H9 (cell line): ENCODE measurements around the gene TIMM23. TPM values are rescaled to one million over a fixed set of nuclear protein-coding genes. Genes with fewer than 3 reads are reported as not detected.

Source experiments
- DNase-seq: peaks from one replicate; pipeline ENCODE4 v3.0.0-alpha.2; 2017
- H2AFZ ChIP-seq: one replicate; pipeline ENCODE4 v1.6.1; 2013; ENCODE audit warnings: mild to moderate bottlenecking, low read length, control low read depth, moderate library complexity
- H2AK5ac ChIP-seq: 2 replicates; pipeline ENCODE4 v1.6.1; 2013; ENCODE audit warnings: low read length, control low read depth, mixed read lengths; ENCODE audit not compliant: insufficient read length
- H2BK120ac ChIP-seq: one replicate; pipeline ENCODE4 v1.6.1; 2013; ENCODE audit warnings: low read depth, mild to moderate bottlenecking, low read length, control low read depth, inconsistent platforms; ENCODE audit not compliant: poor library complexity, severe bottlenecking
- H2BK12ac ChIP-seq: 2 replicates; pipeline ENCODE4 v1.6.1; 2013; ENCODE audit warnings: low read length, control low read depth, mixed read lengths, low read depth; ENCODE audit not compliant: insufficient read length
- H2BK15ac ChIP-seq: 2 replicates; pipeline ENCODE4 v1.6.1; 2013; ENCODE audit warnings: low read depth, low read length, control low read depth
- H2BK20ac ChIP-seq: one replicate; pipeline ENCODE4 v1.6.1; 2013; ENCODE audit warnings: low read depth, mild to moderate bottlenecking, low read length, control low read depth, inconsistent platforms; ENCODE audit not compliant: poor library complexity, severe bottlenecking
- H2BK5ac ChIP-seq: 2 replicates; pipeline ENCODE4 v1.6.1; 2013; ENCODE audit warnings: low read length, control low read depth, mixed read lengths; ENCODE audit not compliant: insufficient read length
- H3K14ac ChIP-seq: 2 replicates; pipeline ENCODE4 v1.6.1; 2013; ENCODE audit warnings: low read length, control low read depth; ENCODE audit not compliant: insufficient read depth
- H3K18ac ChIP-seq: 2 replicates; pipeline ENCODE4 v1.6.1; 2013; ENCODE audit warnings: low read depth, mild to moderate bottlenecking, mixed read lengths, low read length, control low read depth; ENCODE audit not compliant: insufficient read length
- H3K23ac ChIP-seq: 2 replicates; pipeline ENCODE4 v1.6.1; 2013; ENCODE audit warnings: low read length, control low read depth, mixed read lengths, low read depth; ENCODE audit not compliant: insufficient read length
- H3K23me2 ChIP-seq: 2 replicates; pipeline ENCODE4 v1.6.1; 2013; ENCODE audit warnings: low read depth, mild to moderate bottlenecking, mixed read lengths, low read length, control low read depth; ENCODE audit not compliant: insufficient read length, poor library complexity, severe bottlenecking
- H3K27ac ChIP-seq: 2 replicates; pipeline ENCODE4 v1.5.1; 2013; ENCODE audit warnings: low read length, control low read depth, mixed read lengths, low read depth; ENCODE audit not compliant: insufficient read length
- H3K27me3 ChIP-seq: 2 replicates; pipeline ENCODE4 v1.6.1; 2013; ENCODE audit warnings: low read length, control low read depth, inconsistent platforms; ENCODE audit not compliant: insufficient read depth
- H3K4ac ChIP-seq: 2 replicates; pipeline ENCODE4 v1.6.1; 2013; ENCODE audit warnings: low read depth, mild to moderate bottlenecking, control low read depth, inconsistent platforms, low read length, moderate library complexity
- H3K4me1 ChIP-seq: 2 replicates; pipeline ENCODE4 v1.6.1; 2013; ENCODE audit warnings: low read length, control low read depth, inconsistent platforms; ENCODE audit not compliant: insufficient read depth
- H3K4me2 ChIP-seq: 2 replicates; pipeline ENCODE4 v1.6.1; 2013; ENCODE audit warnings: low read length, control low read depth, mixed read lengths; ENCODE audit not compliant: insufficient read length, insufficient read depth
- H3K56ac ChIP-seq: 2 replicates; pipeline ENCODE4 v1.6.1; 2013; ENCODE audit warnings: low read depth, mild to moderate bottlenecking, mixed read lengths, low read length, control low read depth; ENCODE audit not compliant: insufficient read length
- H3K79me1 ChIP-seq: 2 replicates; pipeline ENCODE4 v1.6.1; 2013; ENCODE audit warnings: low read depth, mild to moderate bottlenecking, moderate library complexity, low read length, control low read depth, inconsistent platforms; ENCODE audit not compliant: insufficient read depth, poor library complexity, severe bottlenecking
- H3K79me2 ChIP-seq: 2 replicates; pipeline ENCODE4 v1.6.1; 2013; ENCODE audit warnings: low read length, control low read depth, inconsistent platforms; ENCODE audit not compliant: insufficient read depth
- H3K9ac ChIP-seq: 2 replicates; pipeline ENCODE4 v1.6.1; 2013; ENCODE audit warnings: low read length, control low read depth, mixed read lengths; ENCODE audit not compliant: insufficient read length; ENCODE audit errors: extremely low read depth
- H3K9me3 ChIP-seq: one replicate; pipeline ENCODE4 v1.6.1; 2013; ENCODE audit warnings: low read depth, low read length, inconsistent platforms; ENCODE audit not compliant: control insufficient read depth
- H3T11ph ChIP-seq: one replicate; pipeline ENCODE4 v1.6.1; 2013; ENCODE audit warnings: mild to moderate bottlenecking, low read length, control low read depth, inconsistent platforms
- H4K20me1 ChIP-seq: one replicate; pipeline ENCODE4 v1.6.1; 2013; ENCODE audit not compliant: control insufficient read depth, insufficient read length, insufficient read depth
- H4K5ac ChIP-seq: 2 replicates; pipeline ENCODE4 v1.6.1; 2013; ENCODE audit warnings: low read depth, mild to moderate bottlenecking, mixed read lengths, low read length, control low read depth; ENCODE audit not compliant: insufficient read length
- H4K8ac ChIP-seq: replicated peaks from 2 replicates; pipeline ENCODE4 v1.6.1; 2013; ENCODE audit warnings: low read length, control low read depth, mixed read lengths, low read depth; ENCODE audit not compliant: insufficient read length
- H4K91ac ChIP-seq: 2 replicates; pipeline ENCODE4 v1.6.1; 2013; ENCODE audit warnings: low read depth, mild to moderate bottlenecking, moderate library complexity, mixed read lengths, low read length, control low read depth; ENCODE audit not compliant: insufficient read length
- H3K27ac Mint-ChIP-seq, 3 experiments: 2 replicates in 2 of 3; 3 replicates in 1 of 3; pipeline ENCODE4 v1.8.0; 2020 to 2021; ENCODE audit warnings: mixed read lengths in 3 of 3, mild to moderate bottlenecking in 1 of 3, moderate library complexity in 1 of 3
- H3K27me3 Mint-ChIP-seq: 2 replicates; pipeline ENCODE4 v1.8.0; 2021; ENCODE audit warnings: low read depth, mild to moderate bottlenecking, moderate library complexity, mixed read lengths
- H3K36me3 Mint-ChIP-seq, 3 experiments: 2 replicates in 2 of 3; 3 replicates in 1 of 3; pipeline ENCODE4 v1.8.0; 2020 to 2021; ENCODE audit warnings: low read depth in 3 of 3, mixed read lengths in 3 of 3; ENCODE audit not compliant: insufficient read depth in 1 of 3
- H3K4me1 Mint-ChIP-seq, 2 experiments: 2 replicates each; pipeline ENCODE4 v1.8.0; 2020; ENCODE audit warnings: mixed read lengths in 2 of 2
- H3K4me3 Mint-ChIP-seq, 2 experiments: 2 replicates in 1 of 2; 3 replicates in 1 of 2; pipeline ENCODE4 v1.8.0; 2020 to 2021; ENCODE audit warnings: mild to moderate bottlenecking in 2 of 2, mixed read lengths in 2 of 2, moderate library complexity in 1 of 2
- H3K9me3 Mint-ChIP-seq, 2 experiments: 2 replicates in 1 of 2; 3 replicates in 1 of 2; pipeline ENCODE4 v1.8.0; 2020; ENCODE audit warnings: mild to moderate bottlenecking in 2 of 2, mixed read lengths in 2 of 2, moderate library complexity in 1 of 2
- total RNA-seq: library from RNA; stranded (reverse); gene quantifications from 2 replicates; pipeline ENCODE4 v1.2.1, GENCODE V29; 2021
- TF ChIP-seq, protein P1 (sequence below): fragments of 200-600 bp; sonication (generic); conservative IDR thresholded peaks from 3 replicates; pipeline ENCODE4 v1.8.0; 2021; ENCODE audit warnings: antibody characterized with exemption, mild to moderate bottlenecking

Gene TIMM23
- total RNA-seq, 1 experiment from 2014 or later = 105 TPM

- no peak overlapping the region for H4K5ac ChIP-seq
- H2BK20ac ChIP-seq = no peak overlapping the region
- H2BK12ac ChIP-seq = no peak overlapping the region
- H2BK120ac ChIP-seq = no peak overlapping the region
- H4K20me1 ChIP-seq = no peaks in the 10 kb centered on the region
- H3K9me3 Mint-ChIP-seq = no peaks in the 10 kb centered on the region
- H4K91ac ChIP-seq = no peak overlapping the region
- H3K4me2 ChIP-seq = no peak overlapping the region
- no peak overlapping the region for H2AFZ ChIP-seq
- no peak overlapping the region for H3K18ac ChIP-seq
- no peaks in the 10 kb centered on the region for H3K27me3 Mint-ChIP-seq
- no peak overlapping the region for H3K14ac ChIP-seq
- H3K9me3 ChIP-seq = no peaks in the 10 kb centered on the region
- peaks cover 2% of the 10 kb centered on the region for H3K23me2 ChIP-seq
- TF ChIP-seq, protein P1, sequence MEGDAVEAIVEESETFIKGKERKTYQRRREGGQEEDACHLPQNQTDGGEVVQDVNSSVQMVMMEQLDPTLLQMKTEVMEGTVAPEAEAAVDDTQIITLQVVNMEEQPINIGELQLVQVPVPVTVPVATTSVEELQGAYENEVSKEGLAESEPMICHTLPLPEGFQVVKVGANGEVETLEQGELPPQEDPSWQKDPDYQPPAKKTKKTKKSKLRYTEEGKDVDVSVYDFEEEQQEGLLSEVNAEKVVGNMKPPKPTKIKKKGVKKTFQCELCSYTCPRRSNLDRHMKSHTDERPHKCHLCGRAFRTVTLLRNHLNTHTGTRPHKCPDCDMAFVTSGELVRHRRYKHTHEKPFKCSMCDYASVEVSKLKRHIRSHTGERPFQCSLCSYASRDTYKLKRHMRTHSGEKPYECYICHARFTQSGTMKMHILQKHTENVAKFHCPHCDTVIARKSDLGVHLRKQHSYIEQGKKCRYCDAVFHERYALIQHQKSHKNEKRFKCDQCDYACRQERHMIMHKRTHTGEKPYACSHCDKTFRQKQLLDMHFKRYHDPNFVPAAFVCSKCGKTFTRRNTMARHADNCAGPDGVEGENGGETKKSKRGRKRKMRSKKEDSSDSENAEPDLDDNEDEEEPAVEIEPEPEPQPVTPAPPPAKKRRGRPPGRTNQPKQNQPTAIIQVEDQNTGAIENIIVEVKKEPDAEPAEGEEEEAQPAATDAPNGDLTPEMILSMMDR = no peak
- no peak overlapping the region for H3K56ac ChIP-seq
- H3K4ac ChIP-seq = no peak overlapping the region
- H4K8ac ChIP-seq = no peak overlapping the region
- no peaks in the 10 kb centered on the region for H3K79me1 ChIP-seq
- H2BK5ac ChIP-seq = no peak overlapping the region
- H3K4me3 Mint-ChIP-seq = no peak overlapping the region
- H3K27ac ChIP-seq = no peak overlapping the region
- H3K23ac ChIP-seq = no peak overlapping the region
- H3K9ac ChIP-seq = no peak overlapping the region
- H3K79me2 ChIP-seq = peaks cover 3% of the 10 kb centered on the region; the same call in 1 of the 2 replicates
- H3K36me3 Mint-ChIP-seq = no peaks in the 10 kb centered on the region
- no peaks in the 10 kb centered on the region; the same call in 1 of the 2 replicates for H3K4me1 ChIP-seq
- no peak overlapping the region for H3T11ph ChIP-seq
- no peaks in the 10 kb centered on the region for H3K27me3 ChIP-seq
- no peak for DNase-seq
- H3K27ac Mint-ChIP-seq = no peak overlapping the region
- no peak overlapping the region for H2AK5ac ChIP-seq
- H2BK15ac ChIP-seq = no peak overlapping the region
- peaks cover 32 to 36% of the 10 kb centered on the region in 2 experiments for H3K4me1 Mint-ChIP-seq
Measured at GRCh38 chr10:46024948-46025347, 52.7 kb downstream of the TIMM23 start.
